ENCODE measurements around the gene C3orf20.
A peak's percentile ranks its signal among the peaks of the same experiment; 100 is the strongest.

C3orf20 gene

DNA sequence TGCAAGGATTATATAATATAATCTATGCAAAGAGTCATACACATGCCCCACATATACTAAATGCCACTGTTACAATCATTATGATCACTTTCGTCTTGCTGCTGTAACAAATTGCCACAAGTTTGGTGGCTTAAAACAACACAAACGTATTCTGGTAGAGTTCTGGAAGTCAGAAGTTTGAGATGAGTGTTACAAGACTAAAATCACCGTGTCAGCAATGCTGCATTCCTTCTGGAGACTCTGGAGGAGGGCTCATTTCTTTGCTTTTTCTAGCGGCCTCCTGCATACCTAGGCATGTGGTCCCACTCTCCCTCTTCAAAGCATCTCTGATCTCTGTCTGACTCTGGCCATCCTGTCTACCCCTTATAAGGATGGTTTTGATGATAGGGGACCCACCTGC lies 24.7 kb upstream of the C3orf20 start:
- no peak overlapping the region for H3K27ac ChIP-seq
- no peak for TF ChIP-seq ZFX (IDR thresholded peaks at IDR 0.05)
- TF ChIP-seq, protein P1, sequence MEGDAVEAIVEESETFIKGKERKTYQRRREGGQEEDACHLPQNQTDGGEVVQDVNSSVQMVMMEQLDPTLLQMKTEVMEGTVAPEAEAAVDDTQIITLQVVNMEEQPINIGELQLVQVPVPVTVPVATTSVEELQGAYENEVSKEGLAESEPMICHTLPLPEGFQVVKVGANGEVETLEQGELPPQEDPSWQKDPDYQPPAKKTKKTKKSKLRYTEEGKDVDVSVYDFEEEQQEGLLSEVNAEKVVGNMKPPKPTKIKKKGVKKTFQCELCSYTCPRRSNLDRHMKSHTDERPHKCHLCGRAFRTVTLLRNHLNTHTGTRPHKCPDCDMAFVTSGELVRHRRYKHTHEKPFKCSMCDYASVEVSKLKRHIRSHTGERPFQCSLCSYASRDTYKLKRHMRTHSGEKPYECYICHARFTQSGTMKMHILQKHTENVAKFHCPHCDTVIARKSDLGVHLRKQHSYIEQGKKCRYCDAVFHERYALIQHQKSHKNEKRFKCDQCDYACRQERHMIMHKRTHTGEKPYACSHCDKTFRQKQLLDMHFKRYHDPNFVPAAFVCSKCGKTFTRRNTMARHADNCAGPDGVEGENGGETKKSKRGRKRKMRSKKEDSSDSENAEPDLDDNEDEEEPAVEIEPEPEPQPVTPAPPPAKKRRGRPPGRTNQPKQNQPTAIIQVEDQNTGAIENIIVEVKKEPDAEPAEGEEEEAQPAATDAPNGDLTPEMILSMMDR (conservative IDR thresholded peaks at IDR 0.05): no peak

DNA sequence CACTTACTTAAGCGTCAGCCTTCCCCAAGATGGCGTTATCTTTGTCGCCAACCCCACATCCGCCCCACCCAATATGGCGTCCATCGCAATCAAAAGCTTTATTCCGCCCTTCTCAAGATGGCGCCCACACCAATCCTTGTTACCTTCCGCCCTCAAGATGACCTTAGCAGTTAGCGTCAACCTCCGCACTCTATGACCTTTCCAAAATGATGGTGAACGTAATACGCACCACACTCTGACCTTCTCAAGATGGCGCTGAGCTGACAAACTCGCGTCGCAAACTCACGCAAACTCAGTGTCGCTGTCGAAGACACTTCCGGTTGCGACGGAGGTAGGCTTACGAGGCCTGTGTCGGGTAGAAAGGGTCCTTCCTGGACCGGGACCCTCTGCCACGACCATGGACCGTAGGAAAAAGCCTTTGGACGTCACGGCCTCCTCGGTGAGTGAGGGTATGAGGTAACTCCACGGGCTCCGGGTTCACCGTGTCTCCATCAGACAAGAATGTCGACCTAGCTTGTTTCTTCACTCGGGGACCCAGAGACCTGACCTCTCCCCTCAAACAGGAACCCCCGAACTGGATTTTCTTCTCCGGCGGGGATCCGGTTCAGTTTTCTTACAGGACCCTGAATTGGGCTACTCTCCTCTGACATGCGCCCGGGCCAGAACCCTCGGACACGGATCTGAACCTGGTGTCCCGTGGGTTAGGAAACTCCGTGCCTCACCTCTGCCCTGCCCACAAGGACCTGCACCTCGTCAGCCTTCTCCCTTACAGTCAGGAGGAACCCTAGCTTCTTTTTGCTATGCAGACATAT lies 23.3 kb upstream of the C3orf20 start, which contains the start of gene CCDC174:
Gene CCDC174 (plus strand): TSS at position 323 of the 812 bp plus-strand sequence. CDS start 75 bp downstream, at position 398.
- peak within 1 kb of the TSS; percentile 81 for H3K27ac ChIP-seq
- TF ChIP-seq, protein P1 (conservative IDR thresholded peaks at IDR 0.05): no peak
- TF ChIP-seq ZFX (IDR thresholded peaks at IDR 0.05): peak; percentile 79

DNA sequence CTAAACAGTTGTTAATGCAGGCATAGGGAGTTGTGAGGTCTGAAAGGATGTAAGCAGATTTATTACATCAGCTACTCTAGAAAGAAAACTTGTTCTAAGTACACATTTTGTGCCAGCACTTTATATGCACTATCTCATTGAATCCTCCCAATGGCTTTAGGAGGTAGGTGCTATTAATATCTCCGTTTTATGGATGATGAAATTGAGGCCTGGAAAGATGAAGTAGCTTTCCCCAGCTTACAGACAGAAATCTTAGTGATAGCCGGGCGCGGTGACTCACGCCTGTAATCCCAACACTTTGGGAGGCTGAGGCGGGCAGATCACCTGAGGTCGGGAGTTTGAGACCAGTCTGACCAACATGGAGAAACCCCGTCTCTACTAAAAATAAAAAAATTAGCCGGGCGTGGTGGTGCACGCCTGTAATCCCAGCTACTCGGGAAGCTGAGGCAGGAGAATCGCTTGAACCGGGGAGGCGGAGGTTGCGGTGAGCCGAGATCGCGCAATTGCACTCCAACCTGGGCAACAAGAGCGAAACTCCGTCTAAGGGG lies 22.5 kb upstream of the C3orf20 start:
- peak overlapping the region; percentile 81 for H3K27ac ChIP-seq

DNA sequence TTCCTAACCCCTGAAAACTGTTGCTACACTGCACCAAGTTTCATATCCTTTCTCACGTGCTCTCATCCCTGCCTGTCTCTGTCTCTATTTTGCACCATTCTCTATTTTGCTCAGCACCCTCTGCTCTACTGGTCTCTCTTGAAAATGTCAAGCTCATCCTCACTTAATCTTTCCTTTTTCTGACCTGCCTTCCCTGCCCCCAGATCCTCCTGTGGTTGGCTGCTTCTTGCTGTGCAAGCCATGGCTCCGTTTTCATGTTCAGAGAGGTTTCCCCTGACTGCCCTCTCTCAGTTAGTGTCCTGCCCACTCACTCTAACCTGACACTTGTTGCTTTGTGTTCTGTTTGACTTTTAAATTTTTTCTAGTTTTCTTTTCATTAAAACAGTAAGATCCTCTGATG lies 17.4 kb upstream of the C3orf20 start:
- TF ChIP-seq, protein P1 (conservative IDR thresholded peaks at IDR 0.05): no peak
- no peak for TF ChIP-seq ZFX (IDR thresholded peaks at IDR 0.05)
- H3K27ac ChIP-seq: no peak overlapping the region

DNA sequence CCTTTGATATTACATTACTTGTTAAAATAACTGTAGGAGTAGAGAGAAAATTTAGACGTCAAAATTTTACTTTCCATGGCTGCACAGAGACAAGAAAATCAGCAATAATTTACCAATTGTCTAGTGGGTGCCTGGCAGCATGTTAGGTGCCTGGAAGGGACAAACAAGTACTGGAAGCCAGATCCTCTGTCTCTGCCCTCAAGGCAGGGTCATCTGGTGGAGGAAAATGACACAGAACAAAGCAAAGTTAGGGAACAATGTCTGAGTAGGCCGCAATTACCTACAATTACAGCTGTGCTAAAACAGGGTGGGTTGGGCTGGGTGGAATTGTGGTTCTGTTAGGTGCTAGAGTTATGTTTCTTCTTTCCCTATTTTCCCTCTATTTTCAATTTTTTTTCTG lies 16.0 kb upstream of the C3orf20 start:
- TF ChIP-seq, protein P1 (conservative IDR thresholded peaks at IDR 0.05): no peak
- no peak for TF ChIP-seq ZFX (IDR thresholded peaks at IDR 0.05)
- H3K27ac ChIP-seq: no peak overlapping the region

DNA sequence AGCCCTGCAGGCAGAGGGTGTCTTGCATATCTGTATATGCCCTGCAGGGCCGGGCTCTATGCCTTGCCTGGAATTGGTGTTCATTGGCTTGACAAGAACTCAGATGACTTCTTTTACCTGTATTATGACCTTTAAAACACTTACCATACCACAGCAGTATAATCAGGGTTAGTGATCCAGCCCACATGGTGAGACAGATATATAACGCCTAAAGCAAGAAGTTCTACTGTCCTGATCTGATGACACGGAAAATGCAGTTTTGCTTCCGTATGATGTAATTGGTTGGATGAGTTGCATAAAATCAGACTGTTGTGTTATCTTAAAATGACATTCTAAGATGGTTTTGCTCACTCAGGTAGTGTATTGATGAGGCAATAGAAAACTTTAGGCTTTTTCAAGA lies 14.0 kb upstream of the C3orf20 start:
- no peak for TF ChIP-seq ZFX (IDR thresholded peaks at IDR 0.05)
- TF ChIP-seq, protein P1 (conservative IDR thresholded peaks at IDR 0.05): no peak
- H3K27ac ChIP-seq: no peak overlapping the region

DNA sequence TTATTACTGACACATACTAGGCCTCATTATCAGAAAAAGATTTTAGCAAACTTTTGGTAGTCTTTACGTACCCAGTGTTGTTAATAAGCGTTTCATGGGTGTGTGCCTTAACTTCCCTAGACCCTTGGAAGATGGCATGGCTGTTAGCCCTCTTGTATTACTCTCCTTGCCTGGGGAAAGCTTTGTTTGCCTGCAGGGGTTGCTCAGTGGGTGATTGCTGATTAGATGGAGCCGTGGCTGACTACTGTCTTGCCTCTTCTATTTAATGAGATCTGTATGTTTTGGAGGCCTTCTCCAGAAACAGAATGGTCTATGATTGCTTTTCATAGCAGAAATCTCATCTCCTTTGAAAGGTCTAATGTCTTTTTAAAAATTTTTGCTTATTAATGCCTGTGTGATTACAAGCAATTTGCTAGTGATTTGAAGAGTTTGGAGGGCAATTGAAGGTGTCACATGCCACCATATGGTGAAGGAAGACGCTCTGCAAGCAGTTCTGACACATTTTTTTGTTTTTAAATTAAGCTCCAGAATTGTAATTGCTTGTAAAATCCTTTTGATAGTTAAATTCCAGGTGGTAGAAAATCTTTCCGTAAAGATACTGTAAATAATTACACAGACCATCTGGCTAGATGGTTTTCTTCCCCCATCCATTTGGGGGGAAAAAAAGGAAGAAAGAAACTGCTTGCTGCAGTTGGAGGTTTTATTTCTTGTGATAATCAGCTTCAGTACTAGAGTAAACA lies 11.4 kb upstream of the C3orf20 start:
- no peak for TF ChIP-seq ZFX (IDR thresholded peaks at IDR 0.05)
- TF ChIP-seq, protein P1 (conservative IDR thresholded peaks at IDR 0.05): no peak
- no peak overlapping the region for H3K27ac ChIP-seq
